CD8-positive, alpha-beta memory T cell (primary cell): Measurements from ENCODE around the gene PIEZO1. TPM values are rescaled to one million over a fixed set of nuclear protein-coding genes. Genes with fewer than 3 reads are reported as not detected.

Experiments used
- CTCF ChIA-PET: fragments of 350-600 bp; sonication (Branson Sonifier 250); formaldehyde crosslinking; loops from one replicate; lab custom pipeline; 2021; ENCODE audit warnings: antibody characterized with exemption; lab: Charles Lee
- POLR2A ChIA-PET: fragments of 350-600 bp; sonication (Branson Sonifier 250); formaldehyde crosslinking; loops from one replicate; lab custom pipeline; 2021; ENCODE audit warnings: antibody characterized with exemption; lab: Charles Lee
- DNase-seq, 5 donors: peaks; one replicate each; pipeline versions ENCODE4 v3.0.0 to v3.0.0-alpha.2; 2020 to 2022; ENCODE audit warnings: mixed read lengths in 1 of 5
- H3K27ac ChIP-seq: one replicate; pipeline ENCODE4 v1.7.0; 2013; ENCODE audit warnings: low read depth, mild to moderate bottlenecking, low read length, moderate library complexity
- H3K27me3 ChIP-seq: 2 replicates; pipeline ENCODE4 v1.7.0; 2013; ENCODE audit warnings: low read length, mild to moderate bottlenecking; ENCODE audit not compliant: insufficient read depth, poor library complexity, severe bottlenecking
- H3K36me3 ChIP-seq: 2 replicates; pipeline ENCODE4 v1.7.0; 2013; ENCODE audit warnings: mild to moderate bottlenecking, low read length, moderate library complexity; ENCODE audit not compliant: insufficient read depth
- H3K4me1 ChIP-seq: 2 replicates; pipeline ENCODE4 v1.7.0; 2013; ENCODE audit warnings: mild to moderate bottlenecking, low read length, moderate library complexity; ENCODE audit not compliant: insufficient read depth
- H3K4me3 ChIP-seq: 2 replicates; pipeline ENCODE4 v1.7.0; 2013; ENCODE audit warnings: mild to moderate bottlenecking, low read length
- H3K9me3 ChIP-seq: 2 replicates; pipeline ENCODE4 v1.7.0; 2013; ENCODE audit warnings: mild to moderate bottlenecking, low read length
- H3K27ac Mint-ChIP-seq, 8 donors: one replicate each; pipeline ENCODE4 v1.8.0; 2020 to 2021; ENCODE audit warnings: mixed read lengths in 8 of 8, mild to moderate bottlenecking in 6 of 8, inconsistent platforms in 3 of 8, moderate library complexity in 3 of 8
- H3K27me3 Mint-ChIP-seq, 2 donors: one replicate each; pipeline ENCODE4 v1.8.0; 2020 to 2021; ENCODE audit warnings: mixed read lengths in 2 of 2, mild to moderate bottlenecking in 1 of 2, moderate library complexity in 1 of 2
- H3K36me3 Mint-ChIP-seq, 3 donors: one replicate each; pipeline ENCODE4 v1.8.0; 2020 to 2021; ENCODE audit warnings: mixed read lengths in 3 of 3, inconsistent platforms in 1 of 3, mild to moderate bottlenecking in 1 of 3
- H3K4me1 Mint-ChIP-seq, 3 donors: one replicate each; pipeline ENCODE4 v1.8.0; 2020 to 2021; ENCODE audit warnings: mixed read lengths in 3 of 3, inconsistent platforms in 1 of 3, mild to moderate bottlenecking in 1 of 3
- H3K4me3 Mint-ChIP-seq, 7 donors: one replicate each; pipeline ENCODE4 v1.8.0; 2020 to 2021; ENCODE audit warnings: mixed read lengths in 7 of 7, mild to moderate bottlenecking in 6 of 7, moderate library complexity in 4 of 7, inconsistent platforms in 2 of 7
- H3K9me3 Mint-ChIP-seq, 5 donors: one replicate each; pipeline ENCODE4 v1.8.0; 2020 to 2022; ENCODE audit warnings: mixed read lengths in 5 of 5, mild to moderate bottlenecking in 3 of 5, moderate library complexity in 2 of 5, inconsistent platforms in 1 of 5
- polyA plus RNA-seq: library from polyadenylated mRNA; unstranded; fragments of 300-500 nt; fragmentation: Illumina TruSeq; gene quantifications from one replicate; pipeline ENCODE4 v1.2.3, GENCODE V29; 2021
- total RNA-seq, 2 experiments: library from RNA; stranded (reverse); gene quantifications; one replicate each; pipeline ENCODE4 v1.2.3, GENCODE V29; 2021

The PIEZO1 gene
- total and polyA plus RNA-seq, 3 experiments from 2014 or later: 58.4 to 230 (median 215) TPM

- H3K27ac Mint-ChIP-seq: no peak overlapping the region
- H3K4me1 Mint-ChIP-seq: peaks cover 7 to 36% (median 13%) of the 10 kb centered on the region in 3 donors
- ChIA-PET POLR2A (interaction anchor here (0.5 to 0.6 kb wide), 2 partner anchors 22 to 157 kb away, joined by 4 read pairs; no protein-coding TSS in a partner anchor), CTCF (interaction anchor here (0.7 to 4.9 kb wide), 2 partner anchors 69 to 410 kb away, joined by 3 to 15 read pairs; no protein-coding TSS in a partner anchor)
- no peak overlapping the region for H3K4me3 Mint-ChIP-seq
- H3K36me3 Mint-ChIP-seq: peaks cover 0 to 21% (median 0%) of the 10 kb centered on the region in 3 donors
- Histone ChIP-seq H3K4me3 (no peak overlapping the region), H3K36me3 (peaks cover 9% of the 10 kb centered on the region), H3K4me1 (peaks cover 21% of the 10 kb centered on the region), H3K27ac (no peak overlapping the region), H3K9me3 (no peaks in the 10 kb centered on the region), H3K27me3 (no peaks in the 10 kb centered on the region)
- H3K9me3 Mint-ChIP-seq: peaks cover 0 to 2% (median 0%) of the 10 kb centered on the region in 5 donors
- no peak for DNase-seq
- H3K27me3 Mint-ChIP-seq: no peaks in the 10 kb centered on the region
Measured at GRCh38 chr16:88805887-88806393, 20.9 kb upstream of the PIEZO1 start.

- H3K9me3 Mint-ChIP-seq: peaks cover 0 to 2% (median 0%) of the 10 kb centered on the region in 5 donors
- H3K27ac Mint-ChIP-seq: no peak overlapping the region
- peak overlapping the region; percentile 57 for H3K27ac ChIP-seq
- no peaks in the 10 kb centered on the region for H3K27me3 ChIP-seq
- H3K4me3 Mint-ChIP-seq: peak overlapping the region in 1 of 7 donors; percentile 11
- peaks cover 9% of the 10 kb centered on the region for H3K36me3 ChIP-seq
- H3K36me3 Mint-ChIP-seq: peaks cover 0 to 20% (median 0%) of the 10 kb centered on the region in 3 donors
- H3K4me3 ChIP-seq: no peak overlapping the region
- peaks cover 6 to 36% (median 8%) of the 10 kb centered on the region in 3 donors for H3K4me1 Mint-ChIP-seq
- H3K27me3 Mint-ChIP-seq: no peaks in the 10 kb centered on the region
- no peaks in the 10 kb centered on the region for H3K9me3 ChIP-seq
- ChIA-PET CTCF (interaction anchor here (4.9 kb wide), 1 partner anchor 68 kb away, joined by 15 read pairs; no protein-coding TSS in a partner anchor), POLR2A (no interaction called here)
- peaks cover 17% of the 10 kb centered on the region for H3K4me1 ChIP-seq
- no peak for DNase-seq
Measured at GRCh38 chr16:88805340-88805715, 20.3 kb upstream of the PIEZO1 start.

DNA sequence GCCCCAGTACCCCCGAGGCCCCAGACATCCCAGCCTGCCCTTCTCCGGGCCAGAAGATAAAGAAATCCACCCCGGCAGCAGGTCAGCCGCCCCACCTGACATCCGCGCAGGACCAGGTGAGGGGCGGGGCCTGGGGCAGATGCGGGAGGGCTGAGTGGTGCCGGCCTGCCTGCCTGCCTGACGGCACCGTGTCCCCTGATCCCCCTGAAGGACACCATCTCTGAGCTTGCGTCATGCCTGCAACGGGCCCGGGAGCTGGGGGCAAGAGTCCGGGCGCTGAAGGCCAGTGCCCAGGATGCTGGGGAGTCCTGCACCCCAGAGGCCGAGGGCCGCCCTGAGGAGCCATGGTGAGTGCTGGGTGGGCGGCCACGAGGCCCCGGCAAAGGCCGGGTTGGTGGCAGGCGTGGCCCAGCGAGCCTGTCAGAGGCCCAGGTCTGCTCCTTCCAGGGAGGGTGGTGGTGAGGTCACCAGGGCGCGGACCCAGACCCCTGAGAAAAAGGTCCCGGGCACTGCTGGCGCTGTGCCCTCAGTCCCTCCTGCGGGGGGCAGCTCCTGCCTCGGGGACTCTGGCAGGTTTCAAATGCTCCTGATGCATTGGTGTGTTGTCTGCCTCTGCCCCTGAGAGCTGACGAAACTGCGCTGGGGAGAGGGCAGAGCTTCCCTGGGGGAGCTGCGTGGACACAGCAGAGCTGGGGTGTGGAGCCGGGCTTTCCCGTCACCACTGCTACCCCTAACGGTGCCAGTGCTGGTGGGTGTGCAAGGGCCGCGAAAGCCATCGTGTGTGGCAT, 19.7 kb upstream of the PIEZO1 start:
- H3K9me3 ChIP-seq: no peaks in the 10 kb centered on the region
- peak overlapping the region in 5 of 7 donors; percentile 11 to 55 (median 37) for H3K4me3 Mint-ChIP-seq
- CTCF ChIA-PET: interaction anchor here (1.0 to 4.9 kb wide), 3 partner anchors 11 to 67 kb away, joined by 3 to 15 read pairs (median 10); no protein-coding TSS in a partner anchor
- H3K9me3 Mint-ChIP-seq: peaks cover 0 to 2% (median 0%) of the 10 kb centered on the region in 5 donors
- no peaks in the 10 kb centered on the region for H3K27me3 ChIP-seq
- peaks cover 9% of the 10 kb centered on the region for H3K36me3 ChIP-seq
- peaks cover 0 to 14% (median 0%) of the 10 kb centered on the region in 3 donors for H3K36me3 Mint-ChIP-seq
- peak overlapping the region in 2 of 8 donors; percentile 23 to 29 for H3K27ac Mint-ChIP-seq
- H3K4me3 ChIP-seq: no peak overlapping the region
- peaks cover 6 to 36% (median 10%) of the 10 kb centered on the region in 3 donors for H3K4me1 Mint-ChIP-seq
- DNase-seq: peak in 2 of 5 donors; percentile 15 to 26
- H3K27me3 Mint-ChIP-seq: no peaks in the 10 kb centered on the region
- POLR2A ChIA-PET: no interaction called here
- peak overlapping the region; percentile 57 for H3K27ac ChIP-seq
- peaks cover 17% of the 10 kb centered on the region for H3K4me1 ChIP-seq

GRCh38 chr16:88804173-88804551, 19.1 kb upstream of the PIEZO1 start:
- H3K9me3 ChIP-seq: no peaks in the 10 kb centered on the region
- H3K27me3 Mint-ChIP-seq: no peaks in the 10 kb centered on the region
- peaks cover 6 to 35% (median 10%) of the 10 kb centered on the region in 3 donors for H3K4me1 Mint-ChIP-seq
- H3K4me1 ChIP-seq: peaks cover 23% of the 10 kb centered on the region
- ChIA-PET CTCF (interaction anchor here (1.0 to 2.1 kb wide), 3 partner anchors 11 to 67 kb away, joined by 3 to 11 read pairs (median 10); no protein-coding TSS in a partner anchor), POLR2A (no interaction called here)
- peaks cover 0 to 9% (median 0%) of the 10 kb centered on the region in 3 donors for H3K36me3 Mint-ChIP-seq
- H3K9me3 Mint-ChIP-seq: peaks cover 0 to 2% (median 0%) of the 10 kb centered on the region in 5 donors
- H3K27ac ChIP-seq: peak overlapping the region; percentile 57
- no peaks in the 10 kb centered on the region for H3K27me3 ChIP-seq
- H3K27ac Mint-ChIP-seq: peak overlapping the region in 2 of 8 donors; percentile 23 to 61
- H3K4me3 ChIP-seq: no peak overlapping the region
- H3K4me3 Mint-ChIP-seq: peak overlapping the region; percentile 11 to 85 (median 50)
- DNase-seq: no peak
- peaks cover 3% of the 10 kb centered on the region for H3K36me3 ChIP-seq

- H3K36me3 ChIP-seq: no peaks in the 10 kb centered on the region
- H3K4me3 ChIP-seq: peak within 1 kb of the TSS; percentile 58
Measured at GRCh38 chr16:88803264-88803987, 18.4 kb upstream of the PIEZO1 start, which contains the start of gene CDT1. CDT1 (plus strand) TSS chr16:88803789; CDS start chr16:88803832, 43 bp downstream.

GRCh38 chr16:88800277-88800592, 15.2 kb upstream of the PIEZO1 start:
- Histone ChIP-seq H3K27ac (peak overlapping the region; percentile 47), H3K27me3 (no peaks in the 10 kb centered on the region), H3K4me3 (no peak overlapping the region), H3K9me3 (no peaks in the 10 kb centered on the region), H3K4me1 (peaks cover 30% of the 10 kb centered on the region), H3K36me3 (no peaks in the 10 kb centered on the region)
- peaks cover 10 to 48% (median 13%) of the 10 kb centered on the region in 3 donors for H3K4me1 Mint-ChIP-seq
- DNase-seq: no peak
- H3K36me3 Mint-ChIP-seq: peaks cover 0 to 1% (median 0%) of the 10 kb centered on the region in 3 donors
- no peaks in the 10 kb centered on the region for H3K27me3 Mint-ChIP-seq
- peaks cover 0 to 2% (median 0%) of the 10 kb centered on the region in 5 donors for H3K9me3 Mint-ChIP-seq
- H3K27ac Mint-ChIP-seq: peak overlapping the region in 4 of 8 donors; percentile 9 to 95 (median 59)
- ChIA-PET POLR2A (interaction anchor here (0.9 to 1.5 kb wide), 2 partner anchors 9 to 98 kb away, joined by 3 read pairs; no protein-coding TSS in a partner anchor), CTCF (interaction anchor here (0.6 to 3.4 kb wide), 5 partner anchors 11 to 209 kb away, joined by 3 to 18 read pairs (median 6); partner anchors contain the start of gene APRT)
- peak overlapping the region in 4 of 7 donors; percentile 21 to 73 (median 38) for H3K4me3 Mint-ChIP-seq

More at GRCh38 chr16:88803264-88803987, 18.4 kb upstream of the PIEZO1 start, which contains the start of gene CDT1:
- POLR2A ChIA-PET: interaction anchor here (0.7 to 1.5 kb wide), 6 partner anchors 9 to 233 kb away, joined by 3 to 9 read pairs (median 6); partner anchors contain the start of genes APRT, GALNS, TRAPPC2L and ZC3H18
- peak within 1 kb of the TSS; percentile 83 to 93 (median 87) for H3K4me3 Mint-ChIP-seq
- peak; percentile 80 to 88 (median 82) for DNase-seq
- H3K36me3 Mint-ChIP-seq: peaks cover 0 to 3% (median 0%) of the 10 kb centered on the region in 3 donors
- no peaks in the 10 kb centered on the region for H3K9me3 ChIP-seq
- no peaks in the 10 kb centered on the region for H3K27me3 Mint-ChIP-seq
- peaks cover 23% of the 10 kb centered on the region for H3K4me1 ChIP-seq
- peak within 1 kb of the TSS; percentile 68 to 95 (median 80) for H3K27ac Mint-ChIP-seq
- CTCF ChIA-PET: interaction anchor here (0.7 to 2.1 kb wide), 10 partner anchors 9 to 102 kb away, joined by 3 to 11 read pairs (median 3); partner anchors contain the start of gene APRT
- H3K27me3 ChIP-seq: no peaks in the 10 kb centered on the region
- peaks cover 0 to 2% (median 0%) of the 10 kb centered on the region in 5 donors for H3K9me3 Mint-ChIP-seq
- peaks cover 6 to 38% (median 10%) of the 10 kb centered on the region in 3 donors for H3K4me1 Mint-ChIP-seq
- H3K27ac ChIP-seq: peak within 1 kb of the TSS; percentile 74
